IPS-NIHi11 (cell line): ENCODE data around the gene ATP8B3.
A peak's percentile ranks its signal among the peaks of the same experiment; 100 is the strongest.

Source experiments
- DNase-seq: peaks from one replicate; pipeline ENCODE4 v3.0.0; 2012; ENCODE audit warnings: mixed read lengths, low spot score

Gene ATP8B3

GRCh38 chr19:1849886-1850398 is 37.9 kb upstream of the ATP8B3 start:
- DNase-seq: no peak

GRCh38 chr19:1849132-1849474 is 37.0 kb upstream of the ATP8B3 start:
- DNase-seq: no peak

GRCh38 chr19:1848399-1849131 is 36.5 kb upstream of the ATP8B3 start, which contains the start of gene REXO1:
Gene REXO1 (minus strand): TSS chr19:1848483. CDS start chr19:1848358, 125 bp downstream.
- peak; percentile 93 for DNase-seq

- DNase-seq: peak; percentile 58
Observed at GRCh38 chr19:1847684-1848398, 35.8 kb upstream of the ATP8B3 start.

GRCh38 chr19:1847348-1847683 is 35.2 kb upstream of the ATP8B3 start:
- no peak for DNase-seq

- no peak for DNase-seq
Observed at GRCh38 chr19:1846517-1847204, 34.6 kb upstream of the ATP8B3 start.

- DNase-seq: no peak
Observed at GRCh38 chr19:1845642-1846041, 33.6 kb upstream of the ATP8B3 start.

- no peak for DNase-seq
Observed at GRCh38 chr19:1845125-1845515, 33.0 kb upstream of the ATP8B3 start.

GRCh38 chr19:1844513-1845124 is 32.5 kb upstream of the ATP8B3 start:
- DNase-seq: no peak

GRCh38 chr19:1843646-1844394 is 31.7 kb upstream of the ATP8B3 start:
- DNase-seq: no peak

GRCh38 chr19:1843116-1843515 is 31.0 kb upstream of the ATP8B3 start:
- DNase-seq: no peak

GRCh38 chr19:1841209-1841924 is 29.3 kb upstream of the ATP8B3 start:
- DNase-seq: no peak

- DNase-seq: no peak
Observed at GRCh38 chr19:1840541-1841115, 28.6 kb upstream of the ATP8B3 start.

GRCh38 chr19:1839658-1840540 is 27.8 kb upstream of the ATP8B3 start:
- no peak for DNase-seq

- DNase-seq: peak; percentile 98
Observed at GRCh38 chr19:1837625-1838105, 25.6 kb upstream of the ATP8B3 start.

- no peak for DNase-seq
Observed at GRCh38 chr19:1837222-1837565, 25.1 kb upstream of the ATP8B3 start.

- DNase-seq: no peak
Observed at GRCh38 chr19:1836458-1837221, 24.6 kb upstream of the ATP8B3 start.

- DNase-seq: no peak
Observed at GRCh38 chr19:1833540-1833939, 21.5 kb upstream of the ATP8B3 start.
